ENCODE data around the gene SPARC.

Gene SPARC

GRCh38 chr5:151718153-151718552 is 31.4 kb upstream of the SPARC start:
- no peak for DNase-seq (ENCODE audit: low read depth)
- TF ChIP-seq, protein P1, sequence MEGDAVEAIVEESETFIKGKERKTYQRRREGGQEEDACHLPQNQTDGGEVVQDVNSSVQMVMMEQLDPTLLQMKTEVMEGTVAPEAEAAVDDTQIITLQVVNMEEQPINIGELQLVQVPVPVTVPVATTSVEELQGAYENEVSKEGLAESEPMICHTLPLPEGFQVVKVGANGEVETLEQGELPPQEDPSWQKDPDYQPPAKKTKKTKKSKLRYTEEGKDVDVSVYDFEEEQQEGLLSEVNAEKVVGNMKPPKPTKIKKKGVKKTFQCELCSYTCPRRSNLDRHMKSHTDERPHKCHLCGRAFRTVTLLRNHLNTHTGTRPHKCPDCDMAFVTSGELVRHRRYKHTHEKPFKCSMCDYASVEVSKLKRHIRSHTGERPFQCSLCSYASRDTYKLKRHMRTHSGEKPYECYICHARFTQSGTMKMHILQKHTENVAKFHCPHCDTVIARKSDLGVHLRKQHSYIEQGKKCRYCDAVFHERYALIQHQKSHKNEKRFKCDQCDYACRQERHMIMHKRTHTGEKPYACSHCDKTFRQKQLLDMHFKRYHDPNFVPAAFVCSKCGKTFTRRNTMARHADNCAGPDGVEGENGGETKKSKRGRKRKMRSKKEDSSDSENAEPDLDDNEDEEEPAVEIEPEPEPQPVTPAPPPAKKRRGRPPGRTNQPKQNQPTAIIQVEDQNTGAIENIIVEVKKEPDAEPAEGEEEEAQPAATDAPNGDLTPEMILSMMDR (IDR thresholded peaks at IDR 0.05; ENCODE audit: insufficient read depth, low read depth, low read length, missing control alignments): no peak
- no peak overlapping the region for H3K4me3 ChIP-seq (ENCODE audit: low read depth, low read length)

DNA sequence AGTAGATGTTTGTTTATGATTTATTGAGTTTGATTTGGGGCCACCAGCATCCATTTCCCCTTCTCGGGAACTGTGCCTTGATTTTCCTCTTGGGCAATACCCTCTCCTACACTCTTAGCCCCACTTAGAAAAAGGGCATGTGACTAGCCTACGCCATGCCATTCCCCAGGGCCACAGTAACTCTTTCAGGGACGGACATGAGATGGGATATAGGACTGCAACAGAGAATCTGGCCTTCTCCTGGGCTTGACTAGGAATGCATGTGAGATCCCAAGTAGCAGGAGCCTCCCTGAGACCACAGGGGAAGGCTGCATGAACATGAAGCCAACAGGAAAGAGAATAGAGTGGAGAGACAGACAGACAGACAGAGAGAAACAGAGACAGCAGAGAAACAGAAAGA is 30.7 kb upstream of the SPARC start:
- TF ChIP-seq, protein P1 (IDR thresholded peaks at IDR 0.05; ENCODE audit: insufficient read depth, low read depth, low read length, missing control alignments): no peak
- H3K4me3 ChIP-seq (ENCODE audit: low read depth, low read length): no peak overlapping the region
- DNase-seq (ENCODE audit: low read depth): no peak

- DNase-seq (ENCODE audit: low read depth): no peak
- TF ChIP-seq, protein P1 (IDR thresholded peaks at IDR 0.05; ENCODE audit: insufficient read depth, low read depth, low read length, missing control alignments): no peak
- no peak overlapping the region for H3K4me3 ChIP-seq (ENCODE audit: low read depth, low read length)
Measured at GRCh38 chr5:151709109-151709735, 22.5 kb upstream of the SPARC start.

DNA sequence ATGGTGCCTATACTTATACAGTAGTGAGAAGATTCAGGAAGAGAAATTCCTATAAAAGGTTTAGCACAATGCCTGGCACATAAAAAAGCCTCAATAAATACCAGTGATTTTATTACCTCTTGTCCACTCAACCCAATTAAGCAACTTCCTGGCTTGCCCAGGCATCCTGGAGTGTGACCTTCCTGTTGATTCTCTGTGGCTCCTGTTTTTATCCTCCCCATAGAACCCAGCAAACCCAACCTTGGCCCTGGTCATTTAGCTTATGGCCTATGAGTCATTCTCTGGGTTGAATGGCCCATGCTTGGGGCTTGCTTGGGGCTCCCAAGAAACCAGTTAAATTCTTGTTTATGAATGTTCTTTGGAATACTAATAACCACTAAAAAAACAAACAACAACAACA is 21.4 kb upstream of the SPARC start:
- no peak overlapping the region for H3K4me3 ChIP-seq (ENCODE audit: low read depth, low read length)
- TF ChIP-seq, protein P1 (IDR thresholded peaks at IDR 0.05; ENCODE audit: insufficient read depth, low read depth, low read length, missing control alignments): no peak
- DNase-seq (ENCODE audit: low read depth): no peak

DNA sequence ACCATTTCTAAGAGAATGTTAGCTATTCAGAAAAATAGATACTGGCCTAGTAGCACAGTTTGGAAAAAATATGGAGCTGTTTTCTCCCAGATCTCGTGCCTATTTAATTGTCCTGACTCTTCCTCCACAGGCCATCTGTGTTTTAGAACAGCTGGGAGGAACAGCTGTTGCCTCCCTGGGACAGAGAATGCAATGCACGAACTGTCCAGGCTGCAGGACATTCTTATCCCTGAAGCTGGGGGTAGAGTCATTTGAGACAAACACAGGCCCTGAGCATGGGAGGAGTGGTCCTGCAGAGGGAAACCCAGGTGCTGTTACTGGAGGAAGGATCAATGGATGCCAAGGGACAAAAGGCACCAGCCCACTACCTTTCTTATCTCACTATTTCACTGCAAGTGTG is 20.9 kb upstream of the SPARC start:
- DNase-seq (ENCODE audit: low read depth): no peak
- no peak overlapping the region for H3K4me3 ChIP-seq (ENCODE audit: low read depth, low read length)
- TF ChIP-seq, protein P1 (IDR thresholded peaks at IDR 0.05; ENCODE audit: insufficient read depth, low read depth, low read length, missing control alignments): no peak

DNA sequence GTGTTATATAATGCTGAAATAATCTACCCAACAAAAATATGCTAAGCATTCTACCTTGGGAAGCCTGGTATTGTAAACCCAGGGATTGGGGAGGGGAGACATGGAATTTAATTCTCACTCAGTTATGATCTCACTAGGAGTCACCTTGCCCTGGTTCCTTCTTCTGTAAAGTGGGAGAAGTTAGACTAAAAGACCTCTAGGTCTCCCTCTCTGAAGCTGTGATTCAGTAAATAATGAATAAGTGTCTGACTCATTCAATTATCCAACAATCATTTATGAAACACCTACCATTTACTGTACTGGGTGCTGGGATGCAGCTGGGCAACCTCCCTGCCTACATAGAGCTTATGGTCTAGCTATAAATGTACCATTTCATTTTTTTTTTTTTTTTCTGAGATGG is 20.2 kb upstream of the SPARC start:
- DNase-seq (ENCODE audit: low read depth): no peak
- no peak overlapping the region for H3K4me3 ChIP-seq (ENCODE audit: low read depth, low read length)
- TF ChIP-seq, protein P1 (IDR thresholded peaks at IDR 0.05; ENCODE audit: insufficient read depth, low read depth, low read length, missing control alignments): no peak

GRCh38 chr5:151703780-151704179 is 17.1 kb upstream of the SPARC start:
- no peak overlapping the region for H3K4me3 ChIP-seq (ENCODE audit: low read depth, low read length)
- TF ChIP-seq, protein P1 (IDR thresholded peaks at IDR 0.05; ENCODE audit: insufficient read depth, low read depth, low read length, missing control alignments): no peak
- DNase-seq (ENCODE audit: low read depth): no peak
